ENCODE results near the gene TMPRSS4.

DNA sequence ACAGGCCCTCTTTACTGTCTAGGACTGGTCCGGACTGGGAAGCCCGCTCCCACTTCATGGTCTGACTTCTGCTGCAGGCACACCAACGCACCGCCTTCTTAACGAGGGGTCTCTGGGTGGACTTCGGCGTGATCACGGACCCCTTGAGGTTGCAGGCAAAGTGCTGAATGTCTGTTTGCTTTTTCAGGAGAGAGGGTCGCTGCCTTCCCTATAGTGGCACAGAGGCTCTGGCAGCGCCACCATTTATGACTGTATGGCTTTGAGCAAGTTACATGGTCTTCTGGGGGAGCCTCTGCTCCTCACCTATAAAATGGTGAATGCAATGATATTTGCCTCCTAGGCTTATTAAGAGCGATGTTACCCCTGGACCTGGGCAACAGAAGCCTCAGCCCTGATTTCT is 77.1 kb downstream of the TMPRSS4 start:
- TF ChIP-seq, protein P1, sequence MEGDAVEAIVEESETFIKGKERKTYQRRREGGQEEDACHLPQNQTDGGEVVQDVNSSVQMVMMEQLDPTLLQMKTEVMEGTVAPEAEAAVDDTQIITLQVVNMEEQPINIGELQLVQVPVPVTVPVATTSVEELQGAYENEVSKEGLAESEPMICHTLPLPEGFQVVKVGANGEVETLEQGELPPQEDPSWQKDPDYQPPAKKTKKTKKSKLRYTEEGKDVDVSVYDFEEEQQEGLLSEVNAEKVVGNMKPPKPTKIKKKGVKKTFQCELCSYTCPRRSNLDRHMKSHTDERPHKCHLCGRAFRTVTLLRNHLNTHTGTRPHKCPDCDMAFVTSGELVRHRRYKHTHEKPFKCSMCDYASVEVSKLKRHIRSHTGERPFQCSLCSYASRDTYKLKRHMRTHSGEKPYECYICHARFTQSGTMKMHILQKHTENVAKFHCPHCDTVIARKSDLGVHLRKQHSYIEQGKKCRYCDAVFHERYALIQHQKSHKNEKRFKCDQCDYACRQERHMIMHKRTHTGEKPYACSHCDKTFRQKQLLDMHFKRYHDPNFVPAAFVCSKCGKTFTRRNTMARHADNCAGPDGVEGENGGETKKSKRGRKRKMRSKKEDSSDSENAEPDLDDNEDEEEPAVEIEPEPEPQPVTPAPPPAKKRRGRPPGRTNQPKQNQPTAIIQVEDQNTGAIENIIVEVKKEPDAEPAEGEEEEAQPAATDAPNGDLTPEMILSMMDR (IDR thresholded peaks at IDR 0.05; ENCODE audit: insufficient read depth, low read depth, low read length): no peak
- TF ChIP-seq EZH2 (IDR thresholded peaks at IDR 0.05; ENCODE audit: insufficient read depth, low read length): no peak

All from astrocyte (in vitro differentiated cells and primary cell).